CD4-positive, alpha-beta T cell treated with Interleukin-10 for 1 hour (primary cell): ENCODE results near the gene CCL20.

Experiments
- DNase-seq: peaks from one replicate; pipeline ENCODE4 v3.0.0-alpha.2; 2020

Gene CCL20

DNA sequence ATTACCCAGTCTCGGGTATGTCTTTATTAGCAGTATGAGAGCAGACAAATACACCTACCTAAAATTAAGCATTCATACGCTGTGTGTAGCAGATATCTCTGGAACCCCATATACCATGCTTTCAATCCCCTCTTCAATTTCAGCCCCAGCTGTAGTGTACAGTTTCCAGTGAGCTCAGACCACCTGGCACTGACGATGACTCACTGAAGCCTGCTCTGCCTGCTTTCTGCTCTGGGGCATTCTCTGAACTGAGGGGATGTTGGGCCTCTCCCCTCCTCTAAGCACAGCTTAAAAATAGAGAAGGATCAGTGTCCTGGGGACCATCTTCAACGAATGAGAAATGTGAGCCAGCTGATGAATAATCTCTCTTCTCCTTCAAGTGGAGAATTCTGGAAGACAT is 8.7 kb upstream of the CCL20 start:
- no peak for DNase-seq

DNA sequence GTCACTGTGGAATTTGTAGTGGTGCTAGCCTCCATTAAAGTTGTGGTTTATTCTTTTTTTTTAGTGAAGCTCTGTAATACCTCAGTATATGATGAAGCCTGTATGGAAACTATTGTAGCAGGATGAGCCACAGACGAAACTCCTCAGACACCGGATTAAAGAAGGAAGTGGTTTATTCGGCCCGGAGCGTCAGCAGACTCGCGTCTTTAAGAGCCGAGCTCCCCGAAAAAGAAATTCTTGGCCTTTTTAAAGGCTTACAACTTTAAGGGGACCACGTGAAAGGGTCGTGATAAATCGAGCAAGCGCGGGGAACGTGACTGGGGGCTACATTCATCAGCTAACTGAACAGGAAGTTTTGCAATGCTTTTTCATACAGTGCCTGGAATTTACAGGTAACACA is 8.1 kb upstream of the CCL20 start:
- peak; percentile 63 for DNase-seq

DNA sequence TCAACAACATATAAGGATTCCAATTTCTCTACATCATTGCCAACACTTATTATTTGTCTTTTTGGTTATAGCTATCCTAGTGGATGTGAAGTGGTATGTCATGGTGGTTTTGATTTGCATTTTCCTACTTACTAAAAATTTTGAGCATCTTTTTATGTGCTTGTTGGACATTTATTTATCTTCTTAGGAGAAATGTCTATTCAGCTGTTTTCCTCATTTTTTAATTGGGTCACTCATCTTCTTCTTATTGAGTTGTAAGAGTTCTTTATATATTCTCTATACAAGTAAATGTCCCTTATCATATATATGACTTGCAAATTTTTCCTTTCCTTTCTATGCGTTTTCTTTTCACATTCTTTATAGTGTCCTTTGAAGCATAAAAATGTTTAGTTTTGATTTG is 4.7 kb upstream of the CCL20 start:
- no peak for DNase-seq

DNA sequence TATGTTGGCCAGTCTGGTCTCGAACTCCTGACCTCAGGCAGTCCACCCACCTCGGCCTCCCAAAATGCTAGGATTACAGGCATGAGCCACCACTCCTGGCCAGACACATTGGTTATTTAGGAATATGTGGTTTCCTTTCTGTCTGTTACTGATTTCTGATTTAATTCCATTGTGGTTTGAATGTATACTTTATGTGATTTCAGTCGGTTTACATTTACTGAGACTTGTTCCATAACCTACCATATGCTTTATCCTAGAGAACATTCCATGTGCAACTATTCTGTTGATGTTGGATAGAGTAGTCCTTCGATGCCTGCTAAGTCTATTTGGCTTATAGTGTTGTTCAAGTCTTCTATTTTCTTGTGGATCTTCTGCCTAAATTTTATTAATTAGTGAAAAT is 1.6 kb upstream of the CCL20 start:
- DNase-seq = no peak

DNA sequence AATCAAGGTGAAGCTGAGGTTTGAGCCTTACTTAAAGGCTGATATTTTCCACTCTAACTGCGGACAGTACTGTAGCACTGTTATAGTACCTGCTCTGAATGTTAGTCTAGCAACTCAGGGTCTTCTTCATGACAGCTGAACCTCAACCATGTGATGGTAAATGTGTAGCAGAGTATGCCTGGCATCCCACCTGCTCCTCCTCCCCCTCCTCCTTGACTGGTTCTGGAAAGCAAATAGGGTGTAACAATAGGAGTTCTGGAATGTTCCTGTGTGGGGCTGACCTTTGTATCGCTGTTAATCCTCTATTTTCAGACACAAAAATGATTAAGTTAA is 447 bp upstream of the CCL20 start:
- no peak for DNase-seq

DNA sequence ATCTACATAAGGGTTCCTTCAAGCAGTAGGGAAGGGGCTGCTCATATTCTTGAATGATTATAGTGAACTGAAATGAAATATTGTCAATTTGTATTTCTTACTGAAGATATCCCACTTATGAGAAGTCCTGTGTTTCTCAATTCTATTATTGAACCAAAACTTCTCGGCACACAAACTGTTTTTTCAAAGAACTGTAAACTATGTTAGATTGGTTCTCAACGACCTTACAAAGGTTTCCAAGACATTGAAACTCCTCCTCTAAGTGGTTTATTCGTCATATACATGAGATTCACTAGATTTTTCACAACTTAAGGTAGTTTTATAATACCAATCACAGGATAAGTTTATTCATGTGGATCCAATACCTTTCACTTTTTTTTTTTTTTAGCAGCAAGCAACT is 1.4 kb downstream of the CCL20 start:
- no peak for DNase-seq

DNA sequence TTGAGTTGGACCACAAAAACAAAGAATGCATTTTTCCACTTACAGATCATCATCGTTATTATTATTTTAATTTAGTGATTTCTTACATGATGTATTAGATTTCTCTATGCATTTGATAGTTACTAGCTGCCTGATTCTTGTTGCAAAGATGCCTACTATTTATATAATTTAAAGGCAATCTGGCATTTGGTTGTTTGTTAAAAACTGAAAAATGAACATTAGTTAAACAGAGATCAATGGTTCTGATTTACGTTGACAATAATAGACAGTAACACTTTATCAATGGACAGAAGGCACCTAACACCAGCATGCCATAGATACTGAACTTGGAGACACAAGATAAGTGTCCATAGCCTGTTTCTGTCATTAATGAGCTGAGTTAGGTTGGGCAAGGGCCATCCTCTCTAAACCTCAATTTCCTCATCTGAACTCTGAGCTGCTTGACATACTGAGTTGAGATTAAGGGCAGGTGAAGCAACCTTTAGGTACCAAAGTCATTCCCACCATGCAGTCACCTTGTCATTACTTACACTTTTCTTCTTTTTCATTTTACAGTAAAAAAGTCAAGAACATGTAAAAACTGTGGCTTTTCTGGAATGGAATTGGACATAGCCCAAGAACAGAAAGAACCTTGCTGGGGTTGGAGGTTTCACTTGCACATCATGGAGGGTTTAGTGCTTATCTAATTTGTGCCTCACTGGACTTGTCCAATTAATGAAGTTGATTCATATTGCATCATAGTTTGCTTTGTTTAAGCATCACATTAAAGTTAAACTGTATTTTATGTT is 3.1 kb downstream of the CCL20 start:
- no peak for DNase-seq

DNA sequence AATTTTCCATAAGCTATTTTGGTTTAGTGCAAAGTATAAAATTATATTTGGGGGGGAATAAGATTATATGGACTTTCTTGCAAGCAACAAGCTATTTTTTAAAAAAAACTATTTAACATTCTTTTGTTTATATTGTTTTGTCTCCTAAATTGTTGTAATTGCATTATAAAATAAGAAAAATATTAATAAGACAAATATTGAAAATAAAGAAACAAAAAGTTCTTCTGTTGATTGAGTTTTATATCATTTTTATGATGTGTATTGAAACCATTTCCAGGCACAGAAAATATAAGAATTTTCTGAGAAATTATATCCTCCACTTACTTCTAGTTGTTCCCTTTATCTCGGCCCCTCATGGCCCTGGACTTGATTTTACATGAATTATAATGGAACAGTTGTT is 3.7 kb downstream of the CCL20 start:
- no peak for DNase-seq

DNA sequence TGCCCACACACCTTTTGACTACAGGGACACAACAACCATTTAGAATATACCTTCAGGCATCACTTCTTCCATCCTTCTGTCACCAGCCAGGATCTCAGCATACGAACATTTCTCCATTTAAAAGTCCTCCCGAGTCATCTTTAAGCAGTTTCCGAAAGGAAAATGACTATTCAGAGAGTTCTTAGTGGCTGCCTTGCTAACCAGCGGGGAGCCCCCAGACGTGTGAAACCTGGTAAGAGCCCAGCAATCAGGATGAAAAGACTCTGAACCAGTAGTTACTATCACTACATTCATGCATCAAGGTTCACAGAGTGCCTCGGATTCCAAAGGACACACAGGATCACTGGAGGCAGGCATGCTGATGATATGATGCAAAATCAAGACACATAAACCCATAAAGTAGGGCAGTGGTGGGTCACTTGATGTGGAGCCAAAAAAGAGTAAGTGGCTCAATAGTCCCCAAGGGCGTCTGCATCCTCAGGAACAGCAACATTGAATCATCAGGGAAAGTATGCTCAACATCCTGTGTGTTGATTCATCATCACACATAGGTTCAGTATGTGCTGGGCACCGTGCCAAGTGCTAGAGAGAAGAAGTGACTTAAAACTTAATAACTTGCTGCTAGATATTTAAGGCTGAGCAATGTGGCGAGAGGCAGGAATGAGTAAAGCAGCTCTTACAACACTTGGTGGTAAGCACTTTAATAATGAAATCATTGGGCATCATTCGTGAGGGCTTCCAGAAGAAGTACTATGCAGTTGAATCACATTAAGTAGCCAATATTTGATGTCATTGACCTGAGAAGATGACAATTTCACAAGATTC is 4.4 kb downstream of the CCL20 start:
- DNase-seq = peak; percentile 59

DNA sequence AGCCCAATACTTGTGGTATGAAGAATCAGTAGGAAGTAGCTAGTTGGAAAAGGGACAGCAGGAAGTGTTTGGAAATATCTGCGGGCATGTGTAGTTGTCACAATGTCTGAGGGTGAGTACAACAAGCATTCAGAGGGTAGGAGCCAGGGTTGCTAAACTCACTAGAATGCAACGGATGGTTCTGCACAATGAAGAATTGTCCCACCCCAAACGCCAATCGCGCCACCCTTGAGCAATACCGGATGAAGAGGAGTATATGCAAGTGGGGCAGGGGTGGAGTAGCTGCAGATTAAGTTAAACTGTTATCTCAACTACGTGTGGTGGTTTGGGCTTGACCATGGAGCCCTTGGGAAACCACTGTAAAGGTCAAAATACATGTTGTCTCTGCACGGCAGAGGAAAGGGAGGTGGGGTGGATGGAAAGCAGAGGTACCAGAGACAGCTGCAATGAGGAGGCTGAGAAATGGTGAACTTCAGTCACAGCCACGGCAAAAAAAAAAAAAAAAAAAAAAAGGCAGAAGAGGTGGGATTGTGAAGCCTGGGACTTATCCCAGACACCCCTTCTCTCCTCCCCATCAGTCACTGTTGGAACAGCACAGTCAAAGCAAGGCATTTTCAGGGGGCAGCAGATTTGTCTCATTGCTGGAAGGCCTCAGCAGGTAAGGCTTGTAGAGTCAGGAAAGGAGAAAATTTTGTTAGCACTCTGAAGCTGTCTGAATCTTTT is 5.2 kb downstream of the CCL20 start:
- peak; percentile 33 for DNase-seq

DNA sequence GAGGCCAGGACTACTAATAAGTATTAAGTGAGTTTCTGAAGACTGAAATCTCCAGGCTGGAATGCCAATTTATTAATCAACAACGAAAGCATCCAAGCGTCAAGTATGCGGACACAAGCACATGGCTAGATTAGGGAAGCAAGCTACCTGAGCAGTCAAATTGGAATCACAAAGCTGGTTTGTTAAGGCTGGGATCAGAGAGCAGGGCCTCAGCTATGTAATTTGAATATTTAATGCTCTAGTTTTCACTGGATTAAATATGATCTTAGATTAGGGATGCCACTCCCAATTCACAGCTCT is 5.7 kb downstream of the CCL20 start:
- no peak for DNase-seq

DNA sequence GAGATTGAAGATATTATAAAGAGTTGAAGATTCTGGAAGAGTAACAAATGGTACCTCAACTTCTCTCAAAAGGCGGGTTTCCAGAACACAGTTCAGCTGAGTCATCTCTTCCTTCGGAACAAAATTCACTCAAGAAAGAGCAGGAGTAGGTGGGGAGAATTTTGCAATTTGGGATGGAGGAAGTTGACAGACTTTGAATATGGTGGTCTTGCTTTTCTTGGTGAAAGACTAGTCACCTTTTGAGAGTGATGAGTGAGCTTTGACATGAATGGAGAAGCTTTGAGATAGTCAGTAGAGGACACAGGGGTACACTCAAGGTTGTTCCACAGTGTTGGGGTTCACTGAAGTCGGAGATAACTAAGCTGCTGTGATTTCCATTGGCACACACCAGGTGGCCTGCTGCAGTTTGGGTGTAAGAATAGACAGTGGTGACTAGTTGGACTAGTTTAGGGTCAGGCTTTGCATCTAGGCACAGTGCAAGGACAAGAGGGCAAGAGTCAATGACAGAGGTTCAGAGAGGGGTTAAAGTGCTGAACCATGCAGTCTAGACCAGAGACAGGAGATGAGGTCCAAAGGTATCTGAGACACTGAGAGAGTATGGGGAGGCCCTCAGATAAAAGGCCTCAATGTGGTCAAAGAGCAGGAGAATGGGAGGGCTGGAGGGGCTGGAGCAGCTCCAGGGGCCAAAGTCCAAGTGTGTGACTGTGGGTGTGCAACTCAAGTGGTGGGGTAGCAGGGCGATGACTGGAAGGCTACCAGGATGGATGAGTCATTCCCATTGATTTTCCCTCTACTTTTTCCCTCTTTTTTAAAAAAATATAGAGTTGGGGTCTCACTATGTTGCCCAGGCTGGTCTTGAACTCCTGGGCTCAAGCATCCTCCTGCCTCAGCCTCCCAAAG is 7.7 kb downstream of the CCL20 start:
- DNase-seq = no peak

DNA sequence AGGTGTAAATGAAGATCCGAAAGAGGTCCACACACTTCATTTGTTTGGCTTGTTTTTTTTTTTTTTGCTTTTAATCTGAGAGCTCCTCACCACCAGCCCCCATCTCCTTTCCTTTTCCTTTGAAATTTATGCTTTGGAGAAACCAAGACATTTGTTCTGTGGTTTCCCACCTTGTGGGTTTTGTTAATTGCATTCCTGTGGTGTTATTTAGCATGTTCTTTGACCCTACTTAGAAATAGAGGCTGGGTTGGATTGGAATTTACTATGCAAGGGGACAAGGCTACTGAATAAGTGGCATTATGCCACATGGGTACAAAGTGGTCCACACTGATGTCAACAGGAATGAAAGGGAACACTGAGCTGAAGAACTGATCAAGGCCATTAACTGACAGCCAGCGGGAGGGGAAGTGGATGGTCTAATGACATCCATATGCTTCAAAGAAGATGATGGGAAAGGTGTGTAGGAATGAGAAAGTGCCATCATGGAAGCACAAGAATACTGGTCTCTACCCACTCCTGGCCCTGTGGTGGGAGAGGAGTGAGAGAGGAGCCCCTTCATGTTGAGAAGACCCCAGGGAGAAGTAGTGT is 8.9 kb downstream of the CCL20 start:
- no peak for DNase-seq

DNA sequence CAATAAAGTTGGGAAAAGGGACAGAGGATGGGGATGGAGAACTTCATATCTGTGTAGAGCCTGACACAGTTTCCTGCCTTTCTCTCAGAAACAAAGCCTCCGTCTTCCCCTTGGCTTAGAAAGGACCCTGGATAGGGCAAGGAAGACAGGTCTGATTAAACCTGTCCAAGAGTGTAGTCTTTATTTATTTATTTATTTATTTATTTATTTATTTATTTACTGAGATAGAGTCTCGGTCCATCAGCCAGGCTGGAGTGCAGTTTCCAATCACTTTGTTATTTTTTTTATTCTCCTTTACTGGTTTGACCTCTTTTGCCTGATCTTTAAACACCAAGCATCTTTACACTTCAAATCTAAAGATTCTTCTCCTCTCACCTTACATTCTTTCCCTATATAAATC is 10.3 kb downstream of the CCL20 start:
- no peak for DNase-seq

DNA sequence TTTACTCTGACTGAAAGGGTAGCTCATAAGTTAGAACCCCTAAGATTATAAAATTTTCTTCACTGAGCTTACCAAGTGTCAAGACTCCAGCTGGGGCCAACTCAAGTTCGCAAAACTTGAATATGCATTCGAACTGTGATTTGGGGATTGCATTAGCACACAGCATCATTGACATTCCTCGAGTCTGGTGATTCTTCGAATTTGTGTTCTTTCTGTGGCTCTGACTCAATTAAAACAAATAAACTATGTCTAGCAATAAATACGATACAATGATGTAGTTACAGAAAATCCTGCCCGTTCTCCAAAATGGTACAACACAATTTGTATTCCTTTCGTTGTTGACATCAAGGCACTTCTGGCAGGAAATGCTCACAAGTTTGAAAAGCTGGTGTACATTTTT is 11.1 kb downstream of the CCL20 start:
- DNase-seq = no peak

DNA sequence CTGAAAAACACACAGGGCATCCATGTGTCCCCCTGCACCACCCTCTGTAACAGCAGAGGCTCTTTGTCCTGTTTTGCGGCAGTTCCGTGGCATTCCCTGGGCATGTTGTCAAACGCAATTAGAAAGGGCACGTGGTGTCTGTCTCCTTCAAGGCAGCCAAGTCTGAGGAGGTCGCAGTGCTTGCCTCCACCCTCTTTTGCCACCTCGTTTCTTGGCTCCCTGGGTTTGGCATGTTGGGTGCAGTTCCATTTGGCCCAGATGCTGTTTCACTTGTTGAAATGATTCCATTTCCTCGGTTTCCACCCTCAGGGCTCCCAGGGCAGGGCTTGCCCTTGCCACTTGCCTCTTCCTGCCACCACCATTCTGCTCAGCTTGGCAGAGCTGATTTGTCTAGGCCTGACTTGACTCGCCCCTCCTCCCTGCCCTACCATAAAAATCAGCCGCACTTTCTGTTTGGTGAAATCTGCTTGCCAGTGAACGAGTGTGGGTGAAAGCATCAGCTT is 12.4 kb downstream of the CCL20 start:
- DNase-seq = peak; percentile 49

DNA sequence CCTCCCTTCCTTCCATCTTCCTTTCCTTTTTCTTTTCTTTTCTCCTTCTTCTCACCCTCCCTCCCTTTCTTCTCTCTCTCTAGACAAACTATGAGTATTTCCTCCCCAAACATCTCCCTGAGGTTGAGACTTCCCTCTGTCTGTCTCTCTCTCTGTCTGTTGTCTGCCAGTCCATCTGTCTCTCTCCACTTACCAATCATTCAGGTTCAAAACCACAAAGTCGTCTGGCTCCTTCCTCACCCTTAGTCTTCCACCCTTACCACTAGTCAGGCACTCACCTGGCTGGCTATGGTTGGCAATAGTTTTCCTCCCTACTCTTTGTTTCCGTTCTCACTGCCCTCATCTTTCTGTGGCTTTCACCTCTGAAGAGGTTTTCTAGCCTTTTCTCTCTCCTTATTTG is 12.9 kb downstream of the CCL20 start:
- DNase-seq = no peak

DNA sequence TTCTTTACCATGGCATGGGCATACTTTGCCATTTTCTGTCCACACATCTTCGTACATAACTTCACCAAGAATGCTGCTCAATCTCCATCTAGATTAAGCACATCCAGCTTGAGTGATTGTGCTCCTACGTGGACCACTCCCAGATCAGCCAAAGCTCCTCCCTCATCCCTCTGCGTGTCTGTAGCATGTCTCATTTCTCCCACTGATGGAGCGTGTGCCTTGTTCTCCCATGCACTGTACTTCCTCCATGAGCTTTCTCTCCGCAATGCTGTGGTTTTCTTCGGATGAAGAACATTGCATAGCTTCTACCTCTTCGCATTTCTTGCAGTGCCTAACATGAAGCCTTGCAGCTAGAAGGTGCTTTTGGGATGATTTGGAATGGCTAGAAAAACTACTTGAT is 13.5 kb downstream of the CCL20 start:
- DNase-seq = no peak

DNA sequence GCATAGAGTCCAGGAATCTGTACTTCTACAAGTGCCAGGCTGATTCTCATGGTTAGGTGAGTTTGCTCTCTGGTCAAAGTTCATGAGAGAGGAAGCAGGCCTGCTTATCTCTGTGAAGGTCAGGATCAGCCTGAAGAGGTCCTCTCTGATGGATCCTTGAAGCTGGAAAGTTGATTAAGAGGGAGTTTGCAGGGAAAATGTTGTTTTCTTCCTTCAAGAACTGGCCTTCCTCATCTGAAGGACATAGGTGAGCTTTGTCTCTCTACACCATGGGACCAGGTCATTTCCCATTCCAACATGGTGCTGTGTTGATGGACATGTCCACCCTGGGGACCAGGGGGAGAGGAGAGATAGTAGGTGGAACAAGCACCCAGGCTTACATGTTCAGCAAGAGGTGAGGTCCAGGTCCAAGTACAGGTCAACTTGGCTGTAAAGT is 14.9 kb downstream of the CCL20 start:
- DNase-seq = no peak

DNA sequence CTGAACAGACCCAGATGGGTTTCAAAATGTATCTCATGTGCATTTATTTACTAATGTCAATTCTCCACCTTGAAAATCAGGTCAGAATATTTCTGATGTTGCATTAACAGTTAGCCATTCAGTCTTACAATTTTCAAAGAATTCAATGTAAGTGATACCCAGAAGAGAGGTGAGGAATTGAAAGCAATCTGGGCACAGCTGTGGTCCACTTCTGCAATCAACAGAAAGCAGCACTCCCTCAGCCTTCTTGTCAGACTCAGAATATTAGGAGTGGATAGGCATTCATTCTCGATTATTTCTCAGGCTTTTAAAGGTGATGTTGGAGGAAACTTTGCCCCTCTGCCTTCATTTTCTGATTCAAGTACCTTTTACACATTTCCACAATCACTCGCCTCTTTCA is 15.7 kb downstream of the CCL20 start:
- DNase-seq = no peak

DNA sequence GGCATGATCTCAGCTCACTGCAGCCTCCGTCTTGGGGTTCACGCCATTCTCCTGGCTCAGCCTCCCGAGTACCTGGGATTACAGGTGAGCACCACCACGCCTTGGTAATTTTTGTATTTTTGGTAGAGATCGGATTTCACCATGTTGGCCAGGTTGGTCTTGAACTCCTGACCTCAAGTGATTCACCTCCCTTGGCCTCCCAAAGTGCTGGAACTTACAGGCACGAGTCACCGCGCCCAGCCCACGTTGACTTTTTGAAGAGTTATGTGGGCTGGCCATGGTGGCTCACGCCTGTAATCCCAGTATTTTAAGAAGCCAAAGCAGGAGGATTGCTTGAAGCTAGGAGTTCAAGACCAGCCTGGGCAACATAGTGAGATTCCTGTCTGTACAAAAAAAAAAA is 20.8 kb downstream of the CCL20 start:
- DNase-seq = no peak

DNA sequence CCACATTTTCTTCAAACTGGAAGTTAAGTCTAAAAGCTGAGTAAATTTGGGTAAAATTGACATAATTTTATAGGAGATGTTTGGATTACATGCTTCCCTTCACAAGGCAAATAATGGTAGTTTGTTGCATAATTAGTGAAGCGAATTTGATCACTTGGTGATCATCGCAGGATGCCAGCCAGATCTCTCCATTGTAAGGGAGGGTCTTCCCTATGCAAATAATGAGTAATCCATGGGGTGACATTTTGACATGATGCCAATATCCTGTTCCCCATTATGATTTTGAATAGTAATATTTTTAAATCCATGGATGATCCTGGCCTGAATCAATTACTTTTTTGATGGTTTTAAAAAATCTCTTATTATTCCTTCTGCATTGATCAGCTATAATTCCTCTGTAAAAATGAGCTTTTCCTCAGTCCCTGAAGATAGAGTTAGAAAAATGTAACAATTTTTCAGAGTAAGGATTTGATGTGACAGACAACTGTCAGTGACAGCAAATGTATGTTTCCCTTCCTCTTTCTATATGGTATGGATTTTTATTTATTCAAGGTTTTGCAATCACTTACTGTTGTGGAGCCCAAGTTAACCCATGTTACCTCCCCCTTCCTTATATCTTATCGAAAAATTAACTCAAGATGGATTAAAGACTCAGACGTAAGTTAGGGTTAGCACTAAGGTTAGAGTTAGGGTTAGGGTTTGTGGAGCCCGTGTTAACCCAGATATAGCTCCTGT is 21.4 kb downstream of the CCL20 start:
- DNase-seq = no peak
